ENCODE data around the gene FGF19. TPM values are rescaled to one million over a fixed set of nuclear protein-coding genes. Genes with fewer than 3 reads are reported as not detected.

FGF19 gene
- total RNA-seq, 1 experiment from 2014 or later, result 0.69 TPM

GRCh38 chr11:69699213-69699612 is 4.6 kb downstream of the FGF19 start:
- Histone ChIP-seq H3K36me3 (ENCODE audit: insufficient read depth, low read length, poor library complexity, severe bottlenecking) (no peaks in the 10 kb centered on the region), H3K27me3 (replicated peaks; ENCODE audit: insufficient read depth, low read depth, low read length, poor library complexity) (peaks cover 32% of the 10 kb centered on the region), H3K4me3 (ENCODE audit: low read depth, low read length, poor library complexity, severe bottlenecking) (no peak overlapping the region), H3K9me3 (ENCODE audit: low read depth, low read length, poor library complexity, severe bottlenecking) (no peaks in the 10 kb centered on the region), H3K4me1 (ENCODE audit: insufficient read depth, low read length, poor library complexity, severe bottlenecking) (peaks cover 10% of the 10 kb centered on the region), H3K27ac (ENCODE audit: low read depth, low read length, poor library complexity, severe bottlenecking) (no peak overlapping the region)
- CTCF ChIA-PET, result no interaction called here
- no peak for TF ChIP-seq EZH2 (IDR thresholded peaks at IDR 0.05; ENCODE audit: borderline replicate concordance, low read depth, low read length, poor library complexity, severe bottlenecking)
- TF ChIP-seq CTCF (conservative IDR thresholded peaks at IDR 0.05; ENCODE audit: low read depth, low read length), result no peak
- no TSS peak for BruUV-seq (replicated peaks)
- intact Hi-C loops (cut with micrococcal nuclease; ENCODE audit: unreplicated experiment), result no loop called here
- POLR2A ChIA-PET (ENCODE audit: low non-redundant PET), result no interaction called here
- DNase-seq (ENCODE audit: low spot score), result no peak

- POLR2A ChIA-PET (ENCODE audit: low non-redundant PET), result no interaction called here
- BruUV-seq (replicated peaks), result no TSS peak
- intact Hi-C loops (cut with micrococcal nuclease; ENCODE audit: unreplicated experiment), result no loop called here
- H3K27ac ChIP-seq (ENCODE audit: low read depth, low read length, poor library complexity, severe bottlenecking), result no peak overlapping the region
- CTCF ChIA-PET, result no interaction called here
- peaks cover 24% of the 10 kb centered on the region for H3K27me3 ChIP-seq (replicated peaks; ENCODE audit: insufficient read depth, low read depth, low read length, poor library complexity)
- no peak for TF ChIP-seq EZH2 (IDR thresholded peaks at IDR 0.05; ENCODE audit: borderline replicate concordance, low read depth, low read length, poor library complexity, severe bottlenecking)
- TF ChIP-seq CTCF (conservative IDR thresholded peaks at IDR 0.05; ENCODE audit: low read depth, low read length), result no peak
- H3K36me3 ChIP-seq (ENCODE audit: insufficient read depth, low read length, poor library complexity, severe bottlenecking), result no peaks in the 10 kb centered on the region
- no peak for DNase-seq (ENCODE audit: low spot score)
- H3K4me1 ChIP-seq (ENCODE audit: insufficient read depth, low read length, poor library complexity, severe bottlenecking), result peaks cover 1% of the 10 kb centered on the region
- no peak overlapping the region for H3K4me3 ChIP-seq (ENCODE audit: low read depth, low read length, poor library complexity, severe bottlenecking)
- H3K9me3 ChIP-seq (ENCODE audit: low read depth, low read length, poor library complexity, severe bottlenecking), result no peaks in the 10 kb centered on the region
Observed at GRCh38 chr11:69698362-69698761, 5.5 kb downstream of the FGF19 start.

DNA sequence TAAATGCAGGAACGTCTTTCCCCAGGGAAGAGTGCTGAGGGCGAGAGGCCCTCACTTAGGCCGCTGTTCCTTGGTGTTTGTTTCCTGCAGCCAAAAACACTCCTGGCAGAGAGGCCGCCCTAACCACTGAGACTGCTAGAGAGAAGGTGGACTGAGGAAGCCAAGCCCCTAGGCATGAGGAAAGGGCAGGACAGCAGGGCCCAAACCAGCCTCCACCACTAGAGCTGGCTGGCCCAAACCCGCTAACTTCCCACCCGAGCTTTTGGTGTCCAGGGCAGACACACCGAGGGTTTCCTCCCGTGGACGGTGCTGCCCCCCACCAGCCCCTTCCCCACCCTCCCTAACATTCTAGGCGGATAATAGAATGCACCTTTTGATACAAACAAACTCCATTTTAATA is 6.0 kb downstream of the FGF19 start:
- no TSS peak for BruUV-seq (replicated peaks)
- no peaks in the 10 kb centered on the region for H3K36me3 ChIP-seq (ENCODE audit: insufficient read depth, low read length, poor library complexity, severe bottlenecking)
- intact Hi-C loops (cut with micrococcal nuclease; ENCODE audit: unreplicated experiment), result no loop called here

More for the DNA sequence above, 6.0 kb downstream of the FGF19 start:
- Histone ChIP-seq H3K27ac (ENCODE audit: low read depth, low read length, poor library complexity, severe bottlenecking) (no peak overlapping the region), H3K9me3 (ENCODE audit: low read depth, low read length, poor library complexity, severe bottlenecking) (no peaks in the 10 kb centered on the region), H3K27me3 (replicated peaks; ENCODE audit: insufficient read depth, low read depth, low read length, poor library complexity) (peaks cover 19% of the 10 kb centered on the region), H3K4me3 (ENCODE audit: low read depth, low read length, poor library complexity, severe bottlenecking) (no peak overlapping the region), H3K4me1 (ENCODE audit: insufficient read depth, low read length, poor library complexity, severe bottlenecking) (no peaks in the 10 kb centered on the region)
- CTCF ChIA-PET, result no interaction called here
- TF ChIP-seq EZH2 (IDR thresholded peaks at IDR 0.05; ENCODE audit: borderline replicate concordance, low read depth, low read length, poor library complexity, severe bottlenecking) (no peak), CTCF (conservative IDR thresholded peaks at IDR 0.05; ENCODE audit: low read depth, low read length) (no peak)
- no peak for DNase-seq (ENCODE audit: low spot score)
- POLR2A ChIA-PET (ENCODE audit: low non-redundant PET), result no interaction called here
